Hepatocyte (in vitro differentiated cells): Measurements from ENCODE around the gene SMAD3. TPM values are rescaled to one million over a fixed set of nuclear protein-coding genes. Genes with fewer than 3 reads are reported as not detected.

Experiments
- DNase-seq: peaks from one replicate; pipeline ENCODE4 v3.0.0-alpha.2; 2016; ENCODE audit warnings: low spot score
- H2AFZ ChIP-seq: fragments of 200-600 bp; sonication (generic); 2 replicates; pipeline ENCODE4 v1.6.0; 2016; ENCODE audit warnings: antibody characterized with exemption, mild to moderate bottlenecking
- H3K27ac ChIP-seq: fragments of 200-600 bp; sonication (generic); 2 replicates; pipeline ENCODE4 v1.5.1; 2016; ENCODE audit warnings: mild to moderate bottlenecking
- H3K27me3 ChIP-seq: fragments of 200-600 bp; sonication (generic); 2 replicates; pipeline ENCODE4 v1.6.1; 2016
- H3K36me3 ChIP-seq: fragments of 200-600 bp; sonication (generic); replicated peaks from 2 replicates; pipeline ENCODE4 v1.5.1; 2016; ENCODE audit warnings: low read depth; ENCODE audit not compliant: insufficient read depth
- H3K4me1 ChIP-seq: fragments of 200-600 bp; sonication (generic); 2 replicates; pipeline ENCODE4 v1.5.1; 2016; ENCODE audit warnings: mild to moderate bottlenecking, moderate library complexity; ENCODE audit not compliant: insufficient read depth
- H3K4me2 ChIP-seq: fragments of 200-600 bp; sonication (generic); 2 replicates; pipeline ENCODE4 v1.6.0; 2016
- H3K4me3 ChIP-seq: fragments of 200-600 bp; sonication (generic); 2 replicates; pipeline ENCODE4 v1.5.1; 2016; ENCODE audit warnings: mild to moderate bottlenecking
- H3K79me2 ChIP-seq: fragments of 200-600 bp; sonication (generic); 2 replicates; pipeline ENCODE4 v1.6.0; 2017; ENCODE audit warnings: mild to moderate bottlenecking
- H3K9me2 ChIP-seq: fragments of 200-600 bp; sonication (generic); replicated peaks from 2 replicates; pipeline ENCODE4 v1.6.0; 2017; ENCODE audit warnings: mild to moderate bottlenecking; ENCODE audit not compliant: insufficient read depth
- H3K9me3 ChIP-seq: fragments of 200-600 bp; sonication (generic); 2 replicates; pipeline ENCODE4 v1.5.1; 2016; ENCODE audit warnings: low read depth, mild to moderate bottlenecking
- H4K20me1 ChIP-seq: fragments of 200-600 bp; sonication (generic); 2 replicates; pipeline ENCODE4 v1.6.0; 2016; ENCODE audit warnings: mild to moderate bottlenecking; ENCODE audit not compliant: insufficient read depth, poor library complexity, severe bottlenecking
- EZH2 ChIP-seq: fragments of 200-600 bp; sonication (generic); IDR thresholded peaks from 2 replicates; pipeline ENCODE4 v1.6.1; 2016; ENCODE audit warnings: antibody characterized with exemption, mild to moderate bottlenecking, borderline replicate concordance
- EZH2phosphoT487 ChIP-seq: fragments of 200-600 bp; sonication (generic); IDR thresholded peaks from one replicate; pipeline ENCODE4 v1.6.1; 2018; ENCODE audit warnings: antibody characterized with exemption, mild to moderate bottlenecking, low read depth, moderate library complexity; ENCODE audit not compliant: unreplicated experiment, severe bottlenecking
- WGBS: methylation state at CpG from one replicate; pipeline ENCODE4 v1.1.6; 2016; ENCODE audit warnings: low lambda C conversion rate; ENCODE audit errors: missing lambda C conversion rate; 5-methylcytosine and 5-hydroxymethylcytosine counted together
- polyA plus RNA-seq: library from polyadenylated mRNA; unstranded; fragments of >200 nt; fragmentation: Nextera tagmentation; extraction: Ambion mirVana; gene quantifications from 2 replicates; pipeline ENCODE4 v1.2.1, GENCODE V29; 2016
- total RNA-seq: library from RNA; depleted of rRNA; stranded (reverse); fragments of >200 nt; gene quantifications from 2 replicates; pipeline ENCODE4 v1.2.3, GENCODE V29; 2014
- TF ChIP-seq, protein P1 (sequence below): fragments of 200-600 bp; sonication (generic); IDR thresholded peaks from 2 replicates; pipeline ENCODE4 v1.5.1; 2016; ENCODE audit warnings: antibody characterized with exemption, mild to moderate bottlenecking; ENCODE audit not compliant: poor library complexity

SMAD3 gene
- total and polyA plus RNA-seq, 2 experiments from 2014 or later = 24.7 to 32.2 TPM

DNA sequence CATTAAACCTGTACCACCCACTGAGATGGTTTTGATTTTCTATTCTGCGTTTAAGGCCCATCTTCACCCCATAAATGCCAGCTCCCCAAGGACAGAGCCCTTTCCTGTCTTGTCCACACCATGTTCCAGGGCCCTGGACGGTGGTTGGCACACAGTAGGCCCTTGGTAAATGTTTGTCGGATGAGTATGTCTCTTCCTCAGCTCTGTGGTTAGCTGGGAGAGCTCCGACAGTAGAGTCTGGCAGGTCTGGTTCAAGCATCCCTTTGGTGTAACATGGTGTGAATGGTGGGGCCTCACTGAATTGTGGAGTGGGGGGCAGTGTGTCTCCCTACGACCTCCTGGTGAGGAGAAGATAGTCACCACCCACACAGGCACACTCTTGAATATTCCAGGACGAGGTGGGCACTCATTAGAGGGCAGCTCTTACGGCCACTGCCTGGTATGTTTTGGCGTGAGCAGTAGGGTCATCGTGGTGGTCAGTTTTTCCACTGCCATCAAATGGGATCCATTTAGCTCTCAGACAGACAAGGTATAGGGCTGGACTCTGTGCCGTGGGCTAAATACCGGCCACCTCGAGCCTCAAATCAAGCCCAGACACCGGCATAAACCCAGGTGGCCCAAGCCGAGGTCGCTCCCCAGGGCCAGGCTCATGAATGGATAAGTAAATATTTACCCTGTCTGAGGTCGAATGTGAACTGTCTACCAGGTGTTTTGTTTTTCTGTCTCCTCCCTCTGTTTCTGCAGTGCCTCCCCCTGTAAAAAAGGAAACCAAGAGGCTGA lies 61.3 kb downstream of the SMAD3 start:
- peak overlapping the region; percentile 34 for H3K4me2 ChIP-seq
- TF ChIP-seq, protein P1, sequence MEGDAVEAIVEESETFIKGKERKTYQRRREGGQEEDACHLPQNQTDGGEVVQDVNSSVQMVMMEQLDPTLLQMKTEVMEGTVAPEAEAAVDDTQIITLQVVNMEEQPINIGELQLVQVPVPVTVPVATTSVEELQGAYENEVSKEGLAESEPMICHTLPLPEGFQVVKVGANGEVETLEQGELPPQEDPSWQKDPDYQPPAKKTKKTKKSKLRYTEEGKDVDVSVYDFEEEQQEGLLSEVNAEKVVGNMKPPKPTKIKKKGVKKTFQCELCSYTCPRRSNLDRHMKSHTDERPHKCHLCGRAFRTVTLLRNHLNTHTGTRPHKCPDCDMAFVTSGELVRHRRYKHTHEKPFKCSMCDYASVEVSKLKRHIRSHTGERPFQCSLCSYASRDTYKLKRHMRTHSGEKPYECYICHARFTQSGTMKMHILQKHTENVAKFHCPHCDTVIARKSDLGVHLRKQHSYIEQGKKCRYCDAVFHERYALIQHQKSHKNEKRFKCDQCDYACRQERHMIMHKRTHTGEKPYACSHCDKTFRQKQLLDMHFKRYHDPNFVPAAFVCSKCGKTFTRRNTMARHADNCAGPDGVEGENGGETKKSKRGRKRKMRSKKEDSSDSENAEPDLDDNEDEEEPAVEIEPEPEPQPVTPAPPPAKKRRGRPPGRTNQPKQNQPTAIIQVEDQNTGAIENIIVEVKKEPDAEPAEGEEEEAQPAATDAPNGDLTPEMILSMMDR = no peak
- TF ChIP-seq EZH2phosphoT487 (no peak), EZH2 (no peak)
- H3K27ac ChIP-seq = peak overlapping the region; percentile 82
- H2AFZ ChIP-seq = no peak overlapping the region
- no peaks in the 10 kb centered on the region for H3K27me3 ChIP-seq
- H3K9me2 ChIP-seq = no peaks in the 10 kb centered on the region
- DNase-seq = peak; percentile 37
- H3K4me1 ChIP-seq = peaks cover 64% of the 10 kb centered on the region
- H3K79me2 ChIP-seq = peaks cover 98% of the 10 kb centered on the region
- H3K4me3 ChIP-seq = no peak overlapping the region
- whole genome bisulfite sequencing = 56% methylated on average over 16 of the region's 16 CpGs
- no peaks in the 10 kb centered on the region for H3K36me3 ChIP-seq
- no peaks in the 10 kb centered on the region for H3K9me3 ChIP-seq
- H4K20me1 ChIP-seq = peaks cover 33% of the 10 kb centered on the region

DNA sequence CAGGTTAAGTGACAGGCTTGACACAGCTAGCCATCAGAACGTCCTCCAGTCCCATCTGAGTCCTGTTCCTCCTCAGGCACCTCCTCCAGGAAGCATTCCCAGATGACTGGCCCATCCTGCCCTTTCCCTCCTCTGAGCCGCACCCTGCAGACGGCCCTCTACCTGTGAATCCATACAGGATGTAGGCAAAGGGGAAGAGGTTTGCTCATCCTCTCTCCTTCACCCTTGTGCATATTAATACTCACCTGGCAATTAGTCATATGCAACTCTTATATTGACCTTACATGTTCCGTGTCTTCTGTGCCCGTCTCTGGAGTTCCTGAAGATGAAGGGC lies 61.9 kb downstream of the SMAD3 start:
- no peak for DNase-seq
- Histone ChIP-seq H2AFZ (no peak overlapping the region), H3K4me1 (peaks cover 58% of the 10 kb centered on the region), H4K20me1 (peaks cover 38% of the 10 kb centered on the region), H3K79me2 (peaks cover 98% of the 10 kb centered on the region), H3K9me3 (no peaks in the 10 kb centered on the region), H3K4me2 (peak overlapping the region; percentile 34), H3K27ac (peak overlapping the region; percentile 82), H3K4me3 (no peak overlapping the region), H3K36me3 (no peaks in the 10 kb centered on the region), H3K9me2 (no peaks in the 10 kb centered on the region), H3K27me3 (no peaks in the 10 kb centered on the region)
- 75% methylated on average over 5 of the region's 5 CpGs for WGBS
- TF ChIP-seq, protein P1 = no peak
- TF ChIP-seq EZH2phosphoT487 = no peak
- TF ChIP-seq EZH2 = no peak

DNA sequence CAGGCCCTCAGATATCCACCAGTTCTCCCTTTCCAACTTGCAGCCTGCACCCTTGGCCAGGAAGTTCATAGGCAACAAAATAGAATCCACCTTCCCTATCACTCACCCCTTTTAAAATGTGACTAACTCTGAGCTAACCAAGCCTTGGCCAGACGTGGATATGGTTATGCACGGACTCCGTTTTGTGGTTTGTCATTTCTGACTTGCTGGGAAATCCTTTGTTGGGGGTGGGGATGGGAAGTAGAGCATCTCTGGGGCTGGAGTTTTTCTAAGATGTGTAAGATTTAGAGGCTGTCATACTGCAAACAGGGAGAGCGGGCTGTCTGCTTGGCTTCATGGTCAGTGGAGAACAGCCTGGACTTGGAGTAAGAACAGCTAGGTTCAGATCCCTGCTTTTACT lies 62.6 kb downstream of the SMAD3 start:
- TF ChIP-seq EZH2 (no peak), EZH2phosphoT487 (no peak)
- TF ChIP-seq, protein P1 = no peak
- H3K4me3 ChIP-seq = no peak overlapping the region
- peak; percentile 41 for DNase-seq
- H3K36me3 ChIP-seq = no peaks in the 10 kb centered on the region
- H3K27me3 ChIP-seq = no peaks in the 10 kb centered on the region
- WGBS = 76% methylated on average over 4 of the region's 4 CpGs
- H4K20me1 ChIP-seq = peaks cover 43% of the 10 kb centered on the region
- H3K27ac ChIP-seq = peak overlapping the region; percentile 82
- H3K4me2 ChIP-seq = no peak overlapping the region
- peaks cover 60% of the 10 kb centered on the region for H3K4me1 ChIP-seq
- H3K79me2 ChIP-seq = peaks cover 98% of the 10 kb centered on the region
- H3K9me2 ChIP-seq = no peaks in the 10 kb centered on the region
- no peaks in the 10 kb centered on the region for H3K9me3 ChIP-seq
- H2AFZ ChIP-seq = no peak overlapping the region
